Measurements from ENCODE around the gene RBM47.

- TF ChIP-seq POLR2A (IDR thresholded peaks at IDR 0.05) (no peak), POLR2AphosphoS5 (IDR thresholded peaks at IDR 0.05) (no peak)
These were observed 251.9 kb downstream of the RBM47 start for GRCh38 chr4:40377512-40378365.
